K562 (cell line): Measurements from ENCODE around the gene GPD1L. TPM values are rescaled to one million over a fixed set of nuclear protein-coding genes. Genes with fewer than 3 reads are reported as not detected.

Source experiments
- ATF1 ChIP-seq, 2 experiments: fragments of 450-650 bp in 1 of 2; IDR thresholded peaks; 2 replicates each; pipeline ENCODE4 v1.6.1; 2016; ENCODE audit warnings: missing compliant biosample characterization in 1 of 2, missing genetic modification characterization in 1 of 2
- E2F1 ChIP-seq: sonication (generic); formaldehyde crosslinking; IDR thresholded peaks from 2 replicates; pipeline ENCODE4 v1.8.1; 2023; ENCODE audit warnings: mild to moderate bottlenecking, missing genetic modification reagents, moderate library complexity
- HDAC8 ChIP-seq: fragments of 450-650 bp; IDR thresholded peaks from 2 replicates; pipeline ENCODE4 v1.6.1; 2016; ENCODE audit warnings: mild to moderate bottlenecking, missing genetic modification characterization, moderate library complexity, missing compliant biosample characterization
- IRF1 ChIP-seq: sonication (generic); formaldehyde crosslinking; IDR thresholded peaks from 2 replicates; pipeline ENCODE4 v1.8.0; 2022; ENCODE audit warnings: missing genetic modification reagents, mild to moderate bottlenecking, borderline replicate concordance
- SMC3 ChIP-seq: conservative IDR thresholded peaks from 2 replicates; pipeline ENCODE4 v1.6.1; 2011; ENCODE audit warnings: low read depth, low read length, improper control_type of control experiment; ENCODE audit not compliant: insufficient read depth
- THRAP3 ChIP-seq: fragments of 450-650 bp; IDR thresholded peaks from 2 replicates; pipeline ENCODE4 v1.6.1; 2016; ENCODE audit warnings: mild to moderate bottlenecking, inconsistent platforms, borderline replicate concordance
- ZBTB7A ChIP-seq: IDR thresholded peaks from 2 replicates; pipeline ENCODE4 v1.6.1; 2011; ENCODE audit warnings: low read depth, mild to moderate bottlenecking, low read length, moderate library complexity, borderline replicate concordance; ENCODE audit not compliant: control insufficient read depth
- ZNF134 ChIP-seq: fragments of 250-450 bp; sonication (Bioruptor Pico); conservative IDR thresholded peaks from 2 replicates; pipeline ENCODE4 v1.4.0; 2020
- ZNF165 ChIP-seq: fragments of 250-450 bp; sonication (Bioruptor Pico); IDR thresholded peaks from 2 replicates; pipeline ENCODE4 v1.4.0; 2020; ENCODE audit warnings: borderline replicate concordance
- ZNF217 ChIP-seq: sonication (generic); formaldehyde crosslinking; IDR thresholded peaks from 2 replicates; pipeline ENCODE4 v1.8.0; 2022; ENCODE audit warnings: mild to moderate bottlenecking, missing genetic modification reagents
- polyA plus RNA-seq, 8 experiments: library from polyadenylated mRNA; depleted of rRNA in 4 of 8; stranded (reverse) in 5 of 8; unstranded in 3 of 8; fragments of >200 nt; fragmentation: Nextera tagmentation in 2 of 8; fragmentation: Illumina TruSeq in 1 of 8; extraction: Ambion mirVana in 2 of 8; extraction: Trizol in 1 of 8; gene quantifications; 2 replicates each; pipeline versions ENCODE4 v1.2.1 to v1.2.3, GENCODE V29; 2011 to 2014; ENCODE audit warnings: inconsistent platforms in 1 of 8, missing spikeins in 1 of 8
- total RNA-seq, 7 experiments: library from RNA; depleted of rRNA in 6 of 7; stranded (reverse); fragments of >200 nt in 6 of 7; fragmentation: Illumina TruSeq in 2 of 7; extraction: Trizol in 2 of 7; gene quantifications; 2 replicates each; pipeline versions ENCODE4 v1.2.1 to v1.2.3, GENCODE V29; 2011 to 2021; ENCODE audit warnings: low replicate concordance in 1 of 7
- TF ChIP-seq, protein P1 (sequence below), 2 experiments: fragments of 450-650 bp; formaldehyde crosslinking in 1 of 2; IDR thresholded peaks; 2 replicates each; pipeline versions ENCODE4 v1.4.0 to v1.6.1; 2014 to 2020; ENCODE audit warnings: mild to moderate bottlenecking in 2 of 2, borderline replicate concordance in 1 of 2, low read depth in 1 of 2
- TF ChIP-seq, protein P2 (sequence below): fragments of 450-650 bp; formaldehyde crosslinking; IDR thresholded peaks from 2 replicates; pipeline ENCODE4 v1.4.0; 2020; ENCODE audit warnings: mild to moderate bottlenecking, moderate library complexity
- TF ChIP-seq, protein P3 (sequence below): fragments of 450-650 bp; IDR thresholded peaks from 2 replicates; pipeline ENCODE4 v1.6.1; 2016; ENCODE audit warnings: mild to moderate bottlenecking

The GPD1L gene
- total and polyA plus RNA-seq, 9 of the 15 experiments (the other 6 are each of a cell fraction or from before 2014, with no cell fraction given): 1.6 to 17.3 (median 12.3) TPM

GRCh38 chr3:32177702-32178198, 71.3 kb downstream of the GPD1L start (continued):
- TF ChIP-seq ZNF217 (CRISPR knock-in tag): no peak
- no peak for TF ChIP-seq HDAC8
- TF ChIP-seq, protein P1, sequence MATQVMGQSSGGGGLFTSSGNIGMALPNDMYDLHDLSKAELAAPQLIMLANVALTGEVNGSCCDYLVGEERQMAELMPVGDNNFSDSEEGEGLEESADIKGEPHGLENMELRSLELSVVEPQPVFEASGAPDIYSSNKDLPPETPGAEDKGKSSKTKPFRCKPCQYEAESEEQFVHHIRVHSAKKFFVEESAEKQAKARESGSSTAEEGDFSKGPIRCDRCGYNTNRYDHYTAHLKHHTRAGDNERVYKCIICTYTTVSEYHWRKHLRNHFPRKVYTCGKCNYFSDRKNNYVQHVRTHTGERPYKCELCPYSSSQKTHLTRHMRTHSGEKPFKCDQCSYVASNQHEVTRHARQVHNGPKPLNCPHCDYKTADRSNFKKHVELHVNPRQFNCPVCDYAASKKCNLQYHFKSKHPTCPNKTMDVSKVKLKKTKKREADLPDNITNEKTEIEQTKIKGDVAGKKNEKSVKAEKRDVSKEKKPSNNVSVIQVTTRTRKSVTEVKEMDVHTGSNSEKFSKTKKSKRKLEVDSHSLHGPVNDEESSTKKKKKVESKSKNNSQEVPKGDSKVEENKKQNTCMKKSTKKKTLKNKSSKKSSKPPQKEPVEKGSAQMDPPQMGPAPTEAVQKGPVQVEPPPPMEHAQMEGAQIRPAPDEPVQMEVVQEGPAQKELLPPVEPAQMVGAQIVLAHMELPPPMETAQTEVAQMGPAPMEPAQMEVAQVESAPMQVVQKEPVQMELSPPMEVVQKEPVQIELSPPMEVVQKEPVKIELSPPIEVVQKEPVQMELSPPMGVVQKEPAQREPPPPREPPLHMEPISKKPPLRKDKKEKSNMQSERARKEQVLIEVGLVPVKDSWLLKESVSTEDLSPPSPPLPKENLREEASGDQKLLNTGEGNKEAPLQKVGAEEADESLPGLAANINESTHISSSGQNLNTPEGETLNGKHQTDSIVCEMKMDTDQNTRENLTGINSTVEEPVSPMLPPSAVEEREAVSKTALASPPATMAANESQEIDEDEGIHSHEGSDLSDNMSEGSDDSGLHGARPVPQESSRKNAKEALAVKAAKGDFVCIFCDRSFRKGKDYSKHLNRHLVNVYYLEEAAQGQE (IDR thresholded peaks at IDR 0.05; ENCODE audit: borderline replicate concordance): peak; percentile 55
- TF ChIP-seq, protein P1 (CRISPR knock-in tag; IDR thresholded peaks at IDR 0.05; ENCODE audit: low read depth): no peak
- TF ChIP-seq, protein P2, sequence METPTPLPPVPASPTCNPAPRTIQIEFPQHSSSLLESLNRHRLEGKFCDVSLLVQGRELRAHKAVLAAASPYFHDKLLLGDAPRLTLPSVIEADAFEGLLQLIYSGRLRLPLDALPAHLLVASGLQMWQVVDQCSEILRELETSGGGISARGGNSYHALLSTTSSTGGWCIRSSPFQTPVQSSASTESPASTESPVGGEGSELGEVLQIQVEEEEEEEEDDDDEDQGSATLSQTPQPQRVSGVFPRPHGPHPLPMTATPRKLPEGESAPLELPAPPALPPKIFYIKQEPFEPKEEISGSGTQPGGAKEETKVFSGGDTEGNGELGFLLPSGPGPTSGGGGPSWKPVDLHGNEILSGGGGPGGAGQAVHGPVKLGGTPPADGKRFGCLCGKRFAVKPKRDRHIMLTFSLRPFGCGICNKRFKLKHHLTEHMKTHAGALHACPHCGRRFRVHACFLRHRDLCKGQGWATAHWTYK (CRISPR knock-in tag): no peak
- TF ChIP-seq ZBTB7A: no peak
- TF ChIP-seq, protein P3, sequence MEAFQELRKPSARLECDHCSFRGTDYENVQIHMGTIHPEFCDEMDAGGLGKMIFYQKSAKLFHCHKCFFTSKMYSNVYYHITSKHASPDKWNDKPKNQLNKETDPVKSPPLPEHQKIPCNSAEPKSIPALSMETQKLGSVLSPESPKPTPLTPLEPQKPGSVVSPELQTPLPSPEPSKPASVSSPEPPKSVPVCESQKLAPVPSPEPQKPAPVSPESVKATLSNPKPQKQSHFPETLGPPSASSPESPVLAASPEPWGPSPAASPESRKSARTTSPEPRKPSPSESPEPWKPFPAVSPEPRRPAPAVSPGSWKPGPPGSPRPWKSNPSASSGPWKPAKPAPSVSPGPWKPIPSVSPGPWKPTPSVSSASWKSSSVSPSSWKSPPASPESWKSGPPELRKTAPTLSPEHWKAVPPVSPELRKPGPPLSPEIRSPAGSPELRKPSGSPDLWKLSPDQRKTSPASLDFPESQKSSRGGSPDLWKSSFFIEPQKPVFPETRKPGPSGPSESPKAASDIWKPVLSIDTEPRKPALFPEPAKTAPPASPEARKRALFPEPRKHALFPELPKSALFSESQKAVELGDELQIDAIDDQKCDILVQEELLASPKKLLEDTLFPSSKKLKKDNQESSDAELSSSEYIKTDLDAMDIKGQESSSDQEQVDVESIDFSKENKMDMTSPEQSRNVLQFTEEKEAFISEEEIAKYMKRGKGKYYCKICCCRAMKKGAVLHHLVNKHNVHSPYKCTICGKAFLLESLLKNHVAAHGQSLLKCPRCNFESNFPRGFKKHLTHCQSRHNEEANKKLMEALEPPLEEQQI: no peak
- no peak for TF ChIP-seq THRAP3
- TF ChIP-seq E2F1 (CRISPR knock-in tag): no peak
- no peak for TF ChIP-seq ATF1 (CRISPR knock-in tag; IDR thresholded peaks at IDR 0.05)
- TF ChIP-seq ATF1 (tag; IDR thresholded peaks at IDR 0.05): 0 out of 2 replicates have a peak, but pooled peaks have one; percentile 20
- TF ChIP-seq SMC3: peak; percentile 35; the same call in 1 of the 2 replicates
- TF ChIP-seq ZNF134 (CRISPR knock-in tag): no peak
- no peak for TF ChIP-seq ZNF165 (CRISPR knock-in tag)
- TF ChIP-seq IRF1 (CRISPR knock-in tag): no peak
